Upper lobe of left lung (tissue), 4 donors: ENCODE results near the gene TMEM108.

Experiments used
- CTCF ChIP-seq, 6 experiments: fragments of 450-650 bp in 4 of 6; fragments of 200-600 bp in 2 of 6; sonication (generic) in 2 of 6; IDR thresholded peaks; one replicate each; pipeline ENCODE4 v1.5.1; 2016 to 2019; ENCODE audit warnings: antibody characterized with exemption in 6 of 6
- EP300 ChIP-seq, 4 donors: sonication (generic); formaldehyde crosslinking; IDR thresholded peaks; one replicate each; pipeline ENCODE4 v1.5.1; 2017; ENCODE audit warnings: antibody characterized with exemption in 4 of 4, control low read depth in 2 of 4
- POLR2A ChIP-seq, 4 donors: fragments of 450-650 bp; IDR thresholded peaks; one replicate each; pipeline ENCODE4 v1.5.1; 2016 to 2017; ENCODE audit warnings: antibody characterized with exemption in 4 of 4, mild to moderate bottlenecking in 2 of 4
- POLR2AphosphoS5 ChIP-seq, 2 donors: sonication (generic); formaldehyde crosslinking; IDR thresholded peaks; one replicate each; pipeline ENCODE4 v1.5.1; 2017; ENCODE audit warnings: antibody characterized with exemption in 2 of 2

DNA sequence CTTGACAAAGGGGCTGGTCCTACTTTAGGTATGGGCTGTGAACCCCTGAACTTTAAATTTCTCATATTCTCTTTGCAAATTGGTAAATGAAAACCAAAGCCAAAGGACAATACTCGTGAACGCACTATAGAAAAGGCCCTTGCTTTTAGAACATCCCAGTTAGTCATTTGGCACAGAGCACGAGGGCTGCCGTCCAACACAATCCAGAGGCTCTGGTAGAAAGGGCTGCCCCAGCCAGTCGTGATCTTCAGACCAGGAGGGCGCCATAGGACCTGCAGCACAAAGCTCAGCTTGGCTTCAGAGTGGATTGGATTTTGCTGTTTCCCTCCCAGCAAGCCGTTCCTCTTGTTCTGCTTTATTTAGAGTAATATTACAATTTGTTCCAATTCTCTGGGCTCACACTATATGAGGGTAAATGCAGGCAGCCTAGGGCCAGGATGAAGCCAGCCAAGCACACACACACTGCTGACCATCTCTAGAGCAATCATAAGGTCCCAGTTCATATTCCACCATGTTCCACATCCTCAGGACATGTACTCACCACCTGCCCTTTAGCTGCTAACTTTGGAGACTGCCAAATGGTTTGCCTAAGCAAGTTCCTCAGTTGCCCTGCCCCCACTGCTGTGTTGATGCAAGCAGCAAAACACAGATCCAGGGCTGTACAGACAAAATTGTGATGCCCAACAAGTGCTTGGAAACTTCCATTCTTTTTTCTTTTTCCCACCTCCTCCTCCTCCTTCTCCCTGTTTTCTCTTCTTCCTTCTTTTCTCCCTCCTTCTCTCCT, 355.7 kb downstream of the TMEM108 start:
- TF ChIP-seq CTCF (IDR thresholded peaks at IDR 0.05), result no peak
- no peak for TF ChIP-seq POLR2A (IDR thresholded peaks at IDR 0.05)
- no peak for TF ChIP-seq POLR2AphosphoS5 (IDR thresholded peaks at IDR 0.05)
- no peak for TF ChIP-seq EP300 (IDR thresholded peaks at IDR 0.05)
